SK-N-MC (cell line): ENCODE data around the gene GAGE12H.
"Not testable (repeated sequence)": the region's sequence is repeated elsewhere in the genome, so short reads cannot be mapped to it uniquely, and the experiment has no call there.

ENCODE experiments used
- DNase-seq: peaks from one replicate; pipeline ENCODE4 v3.0.0-alpha.2; 2011; ENCODE audit warnings: low read depth, low spot score
- H3K27ac ChIP-seq: fragments of 200-600 bp; sonication (generic); 2 replicates; pipeline ENCODE4 v1.5.1; 2016; ENCODE audit warnings: mixed run types
- H3K36me3 ChIP-seq: fragments of 200-600 bp; sonication (generic); 2 replicates; pipeline ENCODE4 v1.6.1; 2017; ENCODE audit warnings: antibody characterized with exemption, low read length, mixed read lengths; ENCODE audit not compliant: insufficient read depth
- H3K4me3 ChIP-seq: fragments of 200-600 bp; sonication (generic); 2 replicates; pipeline ENCODE4 v1.5.1; 2016
- H3K9ac ChIP-seq: fragments of 200-600 bp; sonication (generic); 2 replicates; pipeline ENCODE4 v1.8.0; 2017; ENCODE audit warnings: mixed run types, mixed read lengths; ENCODE audit not compliant: insufficient read length
- H3K9me3 ChIP-seq: fragments of 200-600 bp; sonication (generic); 2 replicates; pipeline ENCODE4 v1.6.1; 2017; ENCODE audit warnings: low read depth, mild to moderate bottlenecking, antibody characterized with exemption, low read length, moderate library complexity, mixed read lengths

The GAGE12H gene

GRCh38 chrX:49579649-49580048 lies at the start of gene GAGE12H:
Gene GAGE12H, plus strand, starts transcription at chrX:49579949. Its CDS starts 1,155 bp downstream, at chrX:49581104.
- not testable (repeated sequence) for H3K36me3 ChIP-seq, H3K27ac ChIP-seq, H3K9ac ChIP-seq, DNase-seq, H3K9me3 ChIP-seq, H3K4me3 ChIP-seq

- not testable (repeated sequence) for H3K9me3 ChIP-seq, H3K36me3 ChIP-seq, H3K9ac ChIP-seq, H3K4me3 ChIP-seq, H3K27ac ChIP-seq, DNase-seq
These were observed 47.9 kb upstream of the GAGE12H start, which contains the start of gene GAGE12C for GRCh38 chrX:49531877-49532276. Gene GAGE12C, plus strand, starts transcription at chrX:49532177. Its CDS starts 1,155 bp downstream, at chrX:49533332.

- not testable (repeated sequence) for H3K4me3 ChIP-seq, H3K9ac ChIP-seq, H3K36me3 ChIP-seq, H3K27ac ChIP-seq, H3K9me3 ChIP-seq, DNase-seq
These were observed 38.3 kb upstream of the GAGE12H start, which contains the start of gene GAGE12D for GRCh38 chrX:49541433-49541832. Gene GAGE12D, plus strand, starts transcription at chrX:49541733. Its CDS starts 1,155 bp downstream, at chrX:49542888.

- H3K36me3 ChIP-seq, H3K27ac ChIP-seq, H3K4me3 ChIP-seq, H3K9ac ChIP-seq, H3K9me3 ChIP-seq, DNase-seq: not testable (repeated sequence)
These were observed 28.8 kb upstream of the GAGE12H start, which contains the start of gene GAGE12E for GRCh38 chrX:49550989-49551388. Gene GAGE12E, plus strand, starts transcription at chrX:49551289. Its CDS starts 1,155 bp downstream, at chrX:49552444.

- H3K27ac ChIP-seq, H3K4me3 ChIP-seq, DNase-seq, H3K9ac ChIP-seq, H3K36me3 ChIP-seq, H3K9me3 ChIP-seq: not testable (repeated sequence)
These were observed 19.2 kb upstream of the GAGE12H start, which contains the start of gene GAGE12F for GRCh38 chrX:49560542-49560941. Gene GAGE12F, plus strand, starts transcription at chrX:49560842. Its CDS starts 1,155 bp downstream, at chrX:49561997.

GRCh38 chrX:49568728-49569127 lies 11.0 kb upstream of the GAGE12H start:
- not testable (repeated sequence) for H3K27ac ChIP-seq, H3K4me3 ChIP-seq, H3K9me3 ChIP-seq, H3K9ac ChIP-seq, DNase-seq, H3K36me3 ChIP-seq

- not testable (repeated sequence) for H3K9me3 ChIP-seq, H3K36me3 ChIP-seq, DNase-seq, H3K9ac ChIP-seq, H3K4me3 ChIP-seq, H3K27ac ChIP-seq
These were observed 10.6 kb upstream of the GAGE12H start for GRCh38 chrX:49569152-49569551.

- not testable (repeated sequence) for DNase-seq, H3K9ac ChIP-seq, H3K27ac ChIP-seq, H3K9me3 ChIP-seq, H3K4me3 ChIP-seq, H3K36me3 ChIP-seq
These were observed 9.6 kb upstream of the GAGE12H start, which contains the start of gene GAGE12G for GRCh38 chrX:49570100-49570499. Gene GAGE12G, plus strand, starts transcription at chrX:49570400. Its CDS starts 1,155 bp downstream, at chrX:49571555.

- H3K4me3 ChIP-seq = not testable (repeated sequence)
These were observed 9.4 kb downstream of the GAGE12H start, which contains the start of gene GAGE2A for GRCh38 chrX:49589196-49589595. Gene GAGE2A, plus strand, starts transcription at chrX:49589496. Its CDS starts 1,155 bp downstream, at chrX:49590651.

GRCh38 chrX:49589769-49590478 lies 10.2 kb downstream of the GAGE12H start:
- not testable (repeated sequence) for H3K27ac ChIP-seq, H3K4me3 ChIP-seq, H3K9me3 ChIP-seq, H3K9ac ChIP-seq, H3K36me3 ChIP-seq, DNase-seq

More at GRCh38 chrX:49589196-49589595, 9.4 kb downstream of the GAGE12H start, which contains the start of gene GAGE2A:
- not testable (repeated sequence) for H3K27ac ChIP-seq, H3K9me3 ChIP-seq, DNase-seq, H3K36me3 ChIP-seq, H3K9ac ChIP-seq

- DNase-seq = not testable (repeated sequence)
These were observed 10.7 kb downstream of the GAGE12H start for GRCh38 chrX:49590488-49590887.

GRCh38 chrX:49598720-49599119 lies 19.0 kb downstream of the GAGE12H start, which contains the start of gene GAGE1:
Gene GAGE1, plus strand, starts transcription at chrX:49599020. Its CDS starts 1,155 bp downstream, at chrX:49600175.
- H3K36me3 ChIP-seq, H3K9ac ChIP-seq, H3K4me3 ChIP-seq, H3K27ac ChIP-seq, H3K9me3 ChIP-seq, DNase-seq: not testable (repeated sequence)

More at GRCh38 chrX:49590488-49590887, 10.7 kb downstream of the GAGE12H start:
- H3K9me3 ChIP-seq, H3K27ac ChIP-seq, H3K4me3 ChIP-seq, H3K9ac ChIP-seq, H3K36me3 ChIP-seq: not testable (repeated sequence)
